GM23248 (cell line): ENCODE data around the gene PRKG2.
"Not testable (repeated sequence)": the region's sequence is repeated elsewhere in the genome, so short reads cannot be mapped to it uniquely, and the experiment has no call there.

ENCODE experiments used
- EZH2 ChIP-seq: fragments of 200-600 bp; sonication (generic); IDR thresholded peaks from 2 replicates; pipeline ENCODE4 v1.6.1; 2018; ENCODE audit warnings: antibody characterized with exemption, mild to moderate bottlenecking; ENCODE audit not compliant: insufficient read depth, poor library complexity, severe bottlenecking
- EZH2phosphoT487 ChIP-seq: fragments of 200-600 bp; sonication (generic); IDR thresholded peaks from 2 replicates; pipeline ENCODE4 v1.6.1; 2018; ENCODE audit warnings: antibody characterized with exemption, moderate library complexity, mild to moderate bottlenecking, low read depth; ENCODE audit not compliant: insufficient read depth

GRCh38 chr4:81222082-81222472, 7.1 kb upstream of the PRKG2 start:
- TF ChIP-seq EZH2, EZH2phosphoT487: not testable (repeated sequence)
